Measurements from ENCODE around the gene FEN1.

DNA sequence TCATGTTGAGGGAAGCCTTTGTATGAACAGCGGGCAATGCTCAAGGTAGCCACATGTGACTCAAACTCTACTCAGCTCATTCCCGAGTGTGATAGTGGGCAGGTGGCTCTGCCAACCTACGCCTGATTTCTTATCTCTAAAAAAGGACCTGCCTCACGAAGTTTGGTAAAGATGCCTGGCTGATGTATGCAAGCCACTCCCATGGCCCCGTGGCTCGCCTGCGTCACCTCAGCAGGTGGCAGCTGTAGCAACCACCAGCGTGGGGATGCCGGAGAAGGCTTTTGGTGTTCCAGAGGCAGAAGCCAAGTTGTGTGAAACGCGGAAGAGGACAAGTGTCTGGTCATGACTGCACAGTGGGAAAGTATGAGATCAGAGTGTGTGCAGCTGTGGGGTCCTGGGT lies 40.8 kb downstream of the FEN1 start:
- TF ChIP-seq EZH2 (IDR thresholded peaks at IDR 0.05; ENCODE audit: insufficient read depth, poor library complexity, severe bottlenecking) (no peak), EZH2phosphoT487 (IDR thresholded peaks at IDR 0.05; ENCODE audit: insufficient read depth, low read depth) (no peak)

All from GM23248 (cell line).